Esophagus muscularis mucosa (tissue), 4 donors: ENCODE data around the gene TOR2A. TPM values are rescaled to one million over a fixed set of nuclear protein-coding genes. Genes with fewer than 3 reads are reported as not detected.
A peak's percentile ranks its signal among the peaks of the same experiment; 100 is the strongest.

Experiments used
- DNase-seq: peaks from one replicate; pipeline ENCODE4 v3.0.0-alpha.2; 2017; ENCODE audit errors: extremely low spot score
- H3K27ac ChIP-seq, 4 donors: fragments of 200-600 bp; sonication (generic); replicated peaks in 1 of 4; 1 replicate in 3 of 4; 2 replicates in 1 of 4; pipeline ENCODE4 v1.5.1; 2016 to 2019; ENCODE audit warnings: mild to moderate bottlenecking in 1 of 4
- H3K27me3 ChIP-seq, 4 donors: fragments of 200-600 bp; sonication (generic); one replicate each; pipeline versions ENCODE4 v1.5.1 to v1.6.0; 2016 to 2019
- H3K36me3 ChIP-seq, 4 donors: fragments of 200-600 bp; sonication (generic); one replicate each; pipeline ENCODE4 v1.5.1; 2016 to 2019
- H3K4me1 ChIP-seq, 4 donors: fragments of 200-600 bp; sonication (generic); one replicate each; pipeline ENCODE4 v1.5.1; 2016 to 2019
- H3K4me3 ChIP-seq, 4 donors: fragments of 200-600 bp; sonication (generic); 1 replicate in 2 of 4; 2 replicates in 2 of 4; pipeline ENCODE4 v1.5.1; 2016 to 2019; ENCODE audit warnings: mild to moderate bottlenecking in 4 of 4, moderate library complexity in 1 of 4
- H3K9me3 ChIP-seq, 4 donors: fragments of 200-600 bp; sonication (generic); 1 replicate in 3 of 4; 2 replicates in 1 of 4; pipeline ENCODE4 v1.5.1; 2016 to 2019
- EP300 ChIP-seq: sonication (generic); formaldehyde crosslinking; IDR thresholded peaks from one replicate; pipeline ENCODE4 v1.6.1; 2017; ENCODE audit warnings: antibody characterized with exemption
- POLR2A ChIP-seq: fragments of 450-650 bp; IDR thresholded peaks from one replicate; pipeline ENCODE4 v1.6.1; 2017; ENCODE audit warnings: antibody characterized with exemption, moderate library complexity, mild to moderate bottlenecking, low read depth
- POLR2AphosphoS5 ChIP-seq, 2 donors: sonication (generic); formaldehyde crosslinking; IDR thresholded peaks; one replicate each; pipeline ENCODE4 v1.6.1; 2017; ENCODE audit warnings: antibody characterized with exemption in 2 of 2
- WGBS: methylation state at CpG from one replicate; pipeline ENCODE4 v1.1.5; 2018; 5-methylcytosine and 5-hydroxymethylcytosine counted together
- intact Hi-C: fragments of 100-400 bp; cut with DNase I; formaldehyde crosslinking; loops from one replicate; pipeline ENCODE4 v1.15.1; 2023
- total RNA-seq, 4 donors: library from RNA; depleted of rRNA; stranded (reverse); fragments of >200 nt; gene quantifications; one replicate each; pipeline versions ENCODE4 v1.1.0 to v1.2.1, GENCODE V29; 2016
- TF ChIP-seq, protein P1 (sequence below), 3 experiments: fragments of 200-600 bp in 2 of 3; fragments of 450-650 bp in 1 of 3; sonication (generic) in 2 of 3; IDR thresholded peaks; one replicate each; pipeline ENCODE4 v1.5.1; 2017 to 2019; ENCODE audit warnings: antibody characterized with exemption in 3 of 3, mild to moderate bottlenecking in 2 of 3, moderate library complexity in 1 of 3

TOR2A gene
- total RNA-seq, 4 donors from 2014 or later = 5.4 to 9.2 (median 7.0) TPM

DNA sequence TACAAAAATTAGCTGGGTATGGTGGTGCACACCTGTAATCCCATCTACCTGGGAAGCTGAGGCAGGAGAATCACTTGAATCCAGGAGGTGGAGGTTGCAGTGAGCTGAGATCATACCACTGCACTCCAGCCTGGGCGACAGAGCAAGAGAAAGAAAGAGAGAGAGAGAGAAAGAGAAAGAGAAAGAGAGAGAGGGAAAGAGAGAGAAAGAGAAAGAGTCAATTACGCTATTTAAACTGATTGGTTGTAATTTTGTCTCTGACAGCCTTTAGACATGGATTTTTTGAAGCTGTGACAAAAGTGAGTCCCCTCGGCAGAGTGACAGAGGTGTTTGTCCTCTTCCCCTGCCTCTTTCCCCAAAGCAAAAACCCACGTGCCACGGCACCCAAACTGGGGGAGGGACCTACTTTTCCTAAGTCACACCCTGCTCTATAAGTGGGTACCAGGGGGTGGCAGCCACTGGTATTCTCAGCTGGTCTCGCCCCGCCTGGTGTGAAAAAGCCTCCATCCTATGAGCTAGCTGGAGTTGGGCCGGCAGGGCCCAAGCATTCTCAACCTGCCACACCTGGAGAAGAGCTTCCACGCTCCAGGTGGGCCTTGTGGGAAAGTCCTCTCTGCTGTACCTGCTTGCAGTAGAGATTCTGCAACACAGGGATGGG, 31.7 kb downstream of the TOR2A start:
- Histone ChIP-seq H3K9me3 (no peaks in the 10 kb centered on the region), H3K27ac (no peak overlapping the region), H3K4me3 (no peak overlapping the region), H3K27me3 (peaks cover 0 to 15% (median 0%) of the 10 kb centered on the region in 4 donors), H3K4me1 (peaks cover 0 to 20% (median 16%) of the 10 kb centered on the region in 4 donors), H3K36me3 (no peaks in the 10 kb centered on the region)
- no peak for DNase-seq
- TF ChIP-seq EP300 (no peak), POLR2AphosphoS5 (IDR thresholded peaks at IDR 0.05) (no peak), POLR2A (no peak)
- TF ChIP-seq, protein P1, sequence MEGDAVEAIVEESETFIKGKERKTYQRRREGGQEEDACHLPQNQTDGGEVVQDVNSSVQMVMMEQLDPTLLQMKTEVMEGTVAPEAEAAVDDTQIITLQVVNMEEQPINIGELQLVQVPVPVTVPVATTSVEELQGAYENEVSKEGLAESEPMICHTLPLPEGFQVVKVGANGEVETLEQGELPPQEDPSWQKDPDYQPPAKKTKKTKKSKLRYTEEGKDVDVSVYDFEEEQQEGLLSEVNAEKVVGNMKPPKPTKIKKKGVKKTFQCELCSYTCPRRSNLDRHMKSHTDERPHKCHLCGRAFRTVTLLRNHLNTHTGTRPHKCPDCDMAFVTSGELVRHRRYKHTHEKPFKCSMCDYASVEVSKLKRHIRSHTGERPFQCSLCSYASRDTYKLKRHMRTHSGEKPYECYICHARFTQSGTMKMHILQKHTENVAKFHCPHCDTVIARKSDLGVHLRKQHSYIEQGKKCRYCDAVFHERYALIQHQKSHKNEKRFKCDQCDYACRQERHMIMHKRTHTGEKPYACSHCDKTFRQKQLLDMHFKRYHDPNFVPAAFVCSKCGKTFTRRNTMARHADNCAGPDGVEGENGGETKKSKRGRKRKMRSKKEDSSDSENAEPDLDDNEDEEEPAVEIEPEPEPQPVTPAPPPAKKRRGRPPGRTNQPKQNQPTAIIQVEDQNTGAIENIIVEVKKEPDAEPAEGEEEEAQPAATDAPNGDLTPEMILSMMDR (IDR thresholded peaks at IDR 0.05) = no peak
- WGBS = 72% methylated on average over 8 of the region's 9 CpGs
- intact Hi-C loops = no loop called here

DNA sequence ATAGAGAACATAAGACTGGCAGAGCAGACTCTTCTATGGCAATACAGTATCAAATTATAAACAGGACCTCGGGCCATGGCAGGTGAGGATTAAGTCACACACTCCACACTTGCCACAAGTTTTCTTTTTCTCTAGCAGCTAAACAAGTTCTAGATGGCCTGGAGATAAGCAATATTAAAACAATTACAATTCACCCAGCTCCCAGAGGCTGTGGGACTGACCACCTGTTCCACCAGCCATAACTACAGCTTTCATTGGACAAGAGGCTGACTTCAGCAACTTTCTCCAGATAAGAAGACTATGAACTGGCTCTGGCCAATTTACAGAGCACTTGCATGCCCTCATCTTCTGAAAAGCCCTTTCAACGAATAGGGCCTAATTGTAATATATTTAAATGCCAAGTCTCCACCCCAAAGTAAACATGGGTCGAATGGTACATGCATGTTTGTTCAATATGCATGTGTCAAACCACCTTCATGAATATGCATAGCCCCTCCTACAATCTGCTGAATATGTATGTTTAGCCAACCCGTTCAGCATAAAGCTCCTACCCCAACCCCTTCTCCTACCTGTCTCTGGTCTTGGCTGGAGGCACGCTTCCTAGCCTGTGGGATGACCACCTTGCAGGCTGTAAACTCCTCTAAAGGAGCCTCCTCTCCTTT, 34.4 kb downstream of the TOR2A start:
- Histone ChIP-seq H3K27me3 (peaks cover 0 to 11% (median 0%) of the 10 kb centered on the region in 4 donors), H3K27ac (no peak overlapping the region), H3K9me3 (no peaks in the 10 kb centered on the region), H3K4me3 (no peak overlapping the region), H3K4me1 (peaks cover 0 to 15% (median 13%) of the 10 kb centered on the region in 4 donors), H3K36me3 (no peaks in the 10 kb centered on the region)
- intact Hi-C loops = no loop called here
- DNase-seq = no peak
- 76% methylated on average over 5 of the region's 5 CpGs for WGBS
- TF ChIP-seq POLR2A = no peak
- TF ChIP-seq EP300 = no peak
- TF ChIP-seq, protein P1 (IDR thresholded peaks at IDR 0.05) = no peak
- TF ChIP-seq POLR2AphosphoS5 (IDR thresholded peaks at IDR 0.05) = no peak

DNA sequence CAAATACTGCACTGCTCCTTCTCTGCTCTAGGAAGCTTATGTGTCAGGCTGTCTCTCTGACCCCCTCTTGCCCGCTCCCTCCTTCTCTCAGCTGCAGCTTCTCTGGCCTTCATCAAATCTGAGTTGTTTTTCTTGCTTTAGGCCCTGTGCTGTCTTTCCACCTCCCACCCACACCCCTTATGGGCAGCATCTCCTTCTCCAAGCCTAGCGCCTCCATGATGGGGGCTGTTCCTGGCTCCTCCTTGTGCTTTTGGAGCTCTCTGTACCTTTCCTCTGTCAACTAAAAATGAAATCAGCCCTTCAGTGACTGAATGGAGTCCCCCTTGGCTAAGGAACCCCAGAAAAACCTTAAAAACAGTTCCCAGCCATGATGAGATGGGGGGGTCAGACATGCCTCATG, 35.0 kb downstream of the TOR2A start:
- peaks cover 0 to 6% (median 0%) of the 10 kb centered on the region in 4 donors for H3K27me3 ChIP-seq
- intact Hi-C loops = no loop called here

DNA sequence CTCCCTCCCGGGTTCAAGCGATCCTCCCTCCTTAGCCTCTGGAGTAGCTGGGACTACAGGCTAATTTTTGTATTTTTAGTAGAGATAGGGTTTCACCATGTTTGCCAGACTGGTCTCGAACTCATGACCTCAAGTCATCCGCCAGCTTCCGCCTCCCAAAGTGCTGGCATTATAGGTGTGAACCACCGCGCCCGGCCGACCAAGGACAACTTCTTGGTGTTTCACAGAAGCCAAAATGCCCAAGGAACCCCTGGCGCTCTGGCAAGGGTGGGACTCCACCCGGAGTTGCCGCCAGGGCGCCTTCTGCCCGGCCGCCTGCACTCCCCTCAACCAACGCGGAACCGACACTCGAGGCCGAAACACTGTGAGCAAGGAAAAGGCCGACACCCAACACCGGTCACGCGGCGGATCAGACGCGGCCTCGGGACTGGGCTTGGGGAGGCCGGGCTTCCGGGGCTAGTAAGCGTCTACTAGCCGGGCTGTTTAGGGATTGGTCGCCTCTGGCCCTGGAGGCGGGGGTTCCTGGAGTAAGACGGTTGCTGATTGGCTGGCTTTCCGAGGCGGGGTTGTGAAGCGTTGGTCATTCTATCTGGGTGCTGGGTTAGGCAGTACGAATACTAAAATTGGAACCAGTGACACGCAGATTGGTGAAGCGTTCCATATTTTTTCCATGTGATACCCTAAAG, 36.0 kb downstream of the TOR2A start:
- Histone ChIP-seq H3K36me3 (peaks cover 0 to 6% (median 3%) of the 10 kb centered on the region in 4 donors), H3K4me1 (peaks cover 0 to 15% (median 13%) of the 10 kb centered on the region in 4 donors), H3K27me3 (peaks cover 0 to 6% (median 0%) of the 10 kb centered on the region in 4 donors), H3K4me3 (peak overlapping the region; percentile 35 to 49 (median 40)), H3K27ac (peak overlapping the region; percentile 79 to 88 (median 84)), H3K9me3 (no peaks in the 10 kb centered on the region)
- WGBS = 31% methylated on average over 15 of the region's 41 CpGs
- peak; percentile 99 for DNase-seq
- intact Hi-C loops = no loop called here
- no peak for TF ChIP-seq EP300
- no peak for TF ChIP-seq POLR2A
- TF ChIP-seq, protein P1 (IDR thresholded peaks at IDR 0.05) = peak in 2 of 3 experiments; percentile 29 to 38
- peak; percentile 86 to 94 for TF ChIP-seq POLR2AphosphoS5 (IDR thresholded peaks at IDR 0.05)

More for the DNA sequence above, 35.0 kb downstream of the TOR2A start:
- peaks cover 0 to 15% (median 13%) of the 10 kb centered on the region in 4 donors for H3K4me1 ChIP-seq
- DNase-seq = no peak
- TF ChIP-seq EP300 = no peak
- TF ChIP-seq POLR2A = no peak
- no peak for TF ChIP-seq POLR2AphosphoS5 (IDR thresholded peaks at IDR 0.05)
- TF ChIP-seq, protein P1 (IDR thresholded peaks at IDR 0.05) = no peak
- WGBS = 97% methylated on average over 2 of the region's 2 CpGs
- H3K36me3 ChIP-seq = no peaks in the 10 kb centered on the region
- no peaks in the 10 kb centered on the region for H3K9me3 ChIP-seq
- peak overlapping the region; percentile 79 to 88 (median 84) for H3K27ac ChIP-seq
- H3K4me3 ChIP-seq = no peak overlapping the region
